Thymus (tissue), 11 donors: ENCODE measurements around the gene PROSER1. TPM values are rescaled to one million over a fixed set of nuclear protein-coding genes. Genes with fewer than 3 reads are reported as not detected.

Experiments
- DNase-seq, 9 donors: peaks; one replicate each; pipeline ENCODE4 v3.0.0-alpha.2; 2013; ENCODE audit warnings: low spot score in 9 of 9, low read depth in 6 of 9, missing footprints in 1 of 9
- H3K27ac ChIP-seq, 2 donors: one replicate each; pipeline ENCODE4 v1.5.1; 2013; ENCODE audit warnings: control low read depth in 1 of 2, low read depth in 1 of 2, low read length in 1 of 2, mild to moderate bottlenecking in 1 of 2, moderate library complexity in 1 of 2
- H3K27me3 ChIP-seq, 2 donors: one replicate each; pipeline ENCODE4 v1.5.1; 2013; ENCODE audit warnings: low read length in 1 of 2; ENCODE audit not compliant: control insufficient read depth in 2 of 2, insufficient read depth in 1 of 2
- H3K36me3 ChIP-seq, 2 donors: one replicate each; pipeline ENCODE4 v1.5.1; 2013; ENCODE audit warnings: low read length in 1 of 2, mild to moderate bottlenecking in 1 of 2, moderate library complexity in 1 of 2; ENCODE audit not compliant: control insufficient read depth in 2 of 2, insufficient read depth in 2 of 2
- H3K4me1 ChIP-seq, 2 donors: one replicate each; pipeline ENCODE4 v1.5.1; 2013; ENCODE audit warnings: low read length in 2 of 2; ENCODE audit not compliant: control insufficient read depth in 2 of 2, insufficient read depth in 2 of 2
- H3K4me3 ChIP-seq, 2 donors: one replicate each; pipeline ENCODE4 v1.5.1; 2013; ENCODE audit warnings: low read length in 2 of 2, control low read depth in 1 of 2, mild to moderate bottlenecking in 1 of 2
- H3K9me3 ChIP-seq, 2 donors: one replicate each; pipeline ENCODE4 v1.5.1; 2013; ENCODE audit warnings: low read length in 1 of 2, mild to moderate bottlenecking in 1 of 2; ENCODE audit not compliant: control insufficient read depth in 2 of 2, insufficient read depth in 1 of 2
- WGBS: extraction: QIAGEN DNeasy Blood & Tissue Kit; methylation state at CpG from one replicate; pipeline ENCODE4 v1.1.7; 2013; 5-methylcytosine and 5-hydroxymethylcytosine counted together
- polyA plus RNA-seq: library from polyadenylated mRNA; stranded (reverse); fragments of 200-250 nt; gene quantifications from one replicate; pipeline ENCODE4 v1.2.3, GENCODE V29; 2013
- total RNA-seq: library from RNA; stranded (reverse); fragments of 120-200 nt; gene quantifications from one replicate; pipeline ENCODE4 v1.2.4, GENCODE V29; 2013
- donor health status: healthy.

PROSER1 gene
- total and polyA plus RNA-seq, 2 donors: 9.8 to 29.8 TPM

- H3K9me3 ChIP-seq: no peaks in the 10 kb centered on the region
- WGBS: 96% methylated on average over 6 of the region's 6 CpGs
- DNase-seq: no peak
- H3K36me3 ChIP-seq: peaks cover 0 to 10% of the 10 kb centered on the region in 2 donors
- no peak overlapping the region for H3K4me3 ChIP-seq
- no peaks in the 10 kb centered on the region for H3K4me1 ChIP-seq
- H3K27ac ChIP-seq: no peak overlapping the region
- no peaks in the 10 kb centered on the region for H3K27me3 ChIP-seq
These were observed 15.1 kb upstream of the PROSER1 start for GRCh38 chr13:39052944-39053343.

GRCh38 chr13:39051157-39051556, 13.3 kb upstream of the PROSER1 start:
- H3K27me3 ChIP-seq: no peaks in the 10 kb centered on the region
- no peaks in the 10 kb centered on the region for H3K9me3 ChIP-seq
- peaks cover 0 to 13% of the 10 kb centered on the region in 2 donors for H3K36me3 ChIP-seq
- no peak overlapping the region for H3K4me3 ChIP-seq
- no peak overlapping the region for H3K27ac ChIP-seq
- peak in 3 of 9 donors; percentile 13 to 56 (median 33) for DNase-seq
- 81% methylated on average over 1 of the region's 1 CpG for WGBS
- no peaks in the 10 kb centered on the region for H3K4me1 ChIP-seq

- H3K4me3 ChIP-seq: no peak overlapping the region
- H3K9me3 ChIP-seq: no peaks in the 10 kb centered on the region
- no peaks in the 10 kb centered on the region for H3K27me3 ChIP-seq
- WGBS: 97% methylated on average over 3 of the region's 3 CpGs
- no peaks in the 10 kb centered on the region for H3K4me1 ChIP-seq
- peaks cover 0 to 19% of the 10 kb centered on the region in 2 donors for H3K36me3 ChIP-seq
- no peak overlapping the region for H3K27ac ChIP-seq
- no peak for DNase-seq
These were observed 11.4 kb upstream of the PROSER1 start for GRCh38 chr13:39049274-39049673.

GRCh38 chr13:39048806-39049205, 10.9 kb upstream of the PROSER1 start:
- Histone ChIP-seq H3K4me1 (no peaks in the 10 kb centered on the region), H3K9me3 (no peaks in the 10 kb centered on the region), H3K4me3 (no peak overlapping the region), H3K36me3 (peaks cover 3 to 23% of the 10 kb centered on the region in 2 donors), H3K27ac (no peak overlapping the region), H3K27me3 (no peaks in the 10 kb centered on the region)
- no peak for DNase-seq

GRCh38 chr13:39047560-39047959, 9.7 kb upstream of the PROSER1 start:
- Histone ChIP-seq H3K9me3 (no peaks in the 10 kb centered on the region), H3K27ac (no peak overlapping the region), H3K36me3 (peaks cover 3 to 22% of the 10 kb centered on the region in 2 donors), H3K4me1 (no peaks in the 10 kb centered on the region), H3K27me3 (no peaks in the 10 kb centered on the region), H3K4me3 (no peak overlapping the region)
- WGBS: 84% methylated on average over 2 of the region's 2 CpGs
- no peak for DNase-seq

GRCh38 chr13:39044536-39044935, 6.6 kb upstream of the PROSER1 start:
- 99% methylated on average over 3 of the region's 3 CpGs for WGBS
- Histone ChIP-seq H3K27me3 (no peaks in the 10 kb centered on the region), H3K36me3 (peaks cover 3 to 22% of the 10 kb centered on the region in 2 donors), H3K4me1 (no peaks in the 10 kb centered on the region), H3K4me3 (no peak overlapping the region), H3K9me3 (no peaks in the 10 kb centered on the region), H3K27ac (no peak overlapping the region)
- no peak for DNase-seq

GRCh38 chr13:39040206-39040605, 2.3 kb upstream of the PROSER1 start:
- H3K4me1 ChIP-seq: peaks cover 3 to 5% of the 10 kb centered on the region in 2 donors
- no peak overlapping the region for H3K27ac ChIP-seq
- H3K4me3 ChIP-seq: no peak overlapping the region
- peaks cover 3 to 14% of the 10 kb centered on the region in 2 donors for H3K36me3 ChIP-seq
- DNase-seq: no peak
- H3K9me3 ChIP-seq: no peaks in the 10 kb centered on the region
- H3K27me3 ChIP-seq: no peaks in the 10 kb centered on the region
- 92% methylated on average over 1 of the region's 1 CpG for WGBS

GRCh38 chr13:39039041-39039440, 1.2 kb upstream of the PROSER1 start:
- H3K27ac ChIP-seq: peak overlapping the region; percentile 89 to 94
- H3K4me1 ChIP-seq: peaks cover 5 to 7% of the 10 kb centered on the region in 2 donors
- no peaks in the 10 kb centered on the region for H3K9me3 ChIP-seq
- 12% methylated on average over 7 of the region's 7 CpGs for WGBS
- peaks cover 2 to 6% of the 10 kb centered on the region in 2 donors for H3K36me3 ChIP-seq
- peak in 1 of 9 donors; percentile 6 for DNase-seq
- H3K27me3 ChIP-seq: no peaks in the 10 kb centered on the region
- peak overlapping the region; percentile 93 to 98 for H3K4me3 ChIP-seq

- no peaks in the 10 kb centered on the region for H3K9me3 ChIP-seq
- peaks cover 5 to 7% of the 10 kb centered on the region in 2 donors for H3K4me1 ChIP-seq
- peaks cover 0 to 3% of the 10 kb centered on the region in 2 donors for H3K36me3 ChIP-seq
- H3K27me3 ChIP-seq: no peaks in the 10 kb centered on the region
- peak overlapping the region; percentile 93 to 98 for H3K4me3 ChIP-seq
- WGBS: under 1% methylated on average over 15 of the region's 15 CpGs
- H3K27ac ChIP-seq: peak overlapping the region; percentile 89 to 94
- peak in 3 of 9 donors; percentile 39 to 51 (median 44) for DNase-seq
These were observed 711 bp upstream of the PROSER1 start for GRCh38 chr13:39038569-39039030.
